Lower leg skin (tissue), 3 donors: Measurements from ENCODE around the gene PGM1.

ENCODE experiments used
- CTCF ChIP-seq, 3 donors: fragments of 450-650 bp; IDR thresholded peaks; one replicate each; pipeline ENCODE4 v1.5.1; 2016; ENCODE audit warnings: antibody characterized with exemption in 3 of 3, mild to moderate bottlenecking in 3 of 3, moderate library complexity in 2 of 3
- POLR2A ChIP-seq, 2 donors: fragments of 450-650 bp; IDR thresholded peaks; one replicate each; pipeline ENCODE4 v1.6.1; 2016 to 2017; ENCODE audit warnings: antibody characterized with exemption in 2 of 2, mild to moderate bottlenecking in 1 of 2, moderate library complexity in 1 of 2

- TF ChIP-seq CTCF (IDR thresholded peaks at IDR 0.05), result no peak
- TF ChIP-seq POLR2A (IDR thresholded peaks at IDR 0.05), result no peak
Observed at GRCh38 chr1:63600248-63600647, 7.0 kb downstream of the PGM1 start.
